GM19328 (cell line): ENCODE data around the gene GSPT1.
"Not testable (repeated sequence)": the region's sequence is repeated elsewhere in the genome, so short reads cannot be mapped to it uniquely, and the experiment has no call there.

ENCODE experiments used
- ATAC-seq: cut with Tn5 transposase; IDR thresholded peaks from one replicate; pipeline ENCODE4 v1.9.1; 2021; ENCODE audit warnings: mild to moderate bottlenecking, moderate library complexity; ENCODE audit not compliant: unreplicated experiment

Gene GSPT1

DNA sequence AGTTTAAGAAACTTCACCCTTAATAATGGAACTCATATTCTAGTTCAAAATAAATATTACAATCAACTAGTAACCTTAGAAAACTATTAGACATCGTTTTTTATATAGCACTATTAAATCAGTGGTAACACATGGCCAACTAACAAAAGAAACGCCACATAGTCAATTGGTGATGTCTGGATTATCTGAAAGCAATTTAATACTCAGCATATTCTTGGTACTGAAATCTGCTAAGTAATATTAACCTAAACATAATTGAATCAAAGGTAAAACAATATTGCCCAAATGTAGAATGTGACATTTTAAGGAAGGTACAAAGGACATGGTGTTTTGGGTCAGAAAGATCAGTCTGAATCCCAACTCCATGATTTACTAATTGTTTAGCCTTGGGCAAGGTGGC, 53.3 kb downstream of the GSPT1 start:
- ATAC-seq = no peak

DNA sequence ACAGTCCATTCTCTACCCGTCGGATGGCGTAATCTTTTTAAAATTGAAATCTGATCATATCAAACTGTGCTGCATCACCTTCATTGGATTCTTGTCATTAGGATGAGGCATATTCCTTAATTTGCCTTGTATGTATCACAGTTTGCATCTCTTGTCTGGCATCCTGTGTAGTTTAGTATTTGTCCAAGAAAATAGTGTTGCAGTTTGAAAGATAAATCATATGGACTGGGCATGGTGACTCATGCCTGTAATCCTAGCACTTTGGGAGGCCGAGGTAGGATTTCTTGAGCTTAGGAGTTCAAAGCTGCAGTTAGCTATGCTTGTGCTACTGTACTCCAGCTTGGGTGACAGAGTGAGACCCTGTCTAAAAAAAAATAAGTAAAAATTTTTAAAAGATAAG, 58.6 kb downstream of the GSPT1 start:
- no peak for ATAC-seq

DNA sequence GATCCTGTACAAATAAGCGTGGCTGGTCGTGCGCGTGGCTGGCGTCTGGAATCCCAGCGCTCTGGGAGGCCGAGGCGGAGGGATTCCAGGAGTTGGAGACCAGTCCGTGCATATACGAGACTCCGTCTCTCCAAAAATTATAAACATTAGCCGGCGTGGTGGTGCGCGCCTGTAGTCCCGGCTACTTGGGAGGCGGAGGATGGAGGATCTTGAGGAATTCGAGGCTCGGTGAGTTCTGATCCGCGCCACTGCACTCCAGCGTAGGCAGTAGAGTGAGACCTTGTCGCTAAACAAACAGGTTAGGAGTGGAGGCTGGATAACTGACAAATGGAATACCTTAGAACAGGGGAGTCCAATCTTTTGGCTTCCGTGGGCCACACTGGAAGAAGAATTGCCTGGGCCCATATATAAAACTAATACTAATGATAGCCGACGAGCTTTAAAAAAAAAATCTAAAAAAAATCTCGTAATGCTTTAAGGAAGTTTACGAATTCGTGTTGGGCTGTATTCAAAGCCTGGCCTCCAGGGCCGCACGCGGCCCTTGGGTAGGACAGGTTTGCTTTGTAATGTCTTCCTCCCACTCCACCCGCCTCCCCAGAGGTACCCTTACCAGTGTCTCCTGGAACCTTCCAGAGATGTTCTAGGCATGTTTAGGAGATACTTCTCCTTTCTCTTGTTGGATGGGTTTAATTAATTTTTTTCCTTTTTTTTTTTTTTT, 63.5 kb downstream of the GSPT1 start:
- ATAC-seq = no peak

DNA sequence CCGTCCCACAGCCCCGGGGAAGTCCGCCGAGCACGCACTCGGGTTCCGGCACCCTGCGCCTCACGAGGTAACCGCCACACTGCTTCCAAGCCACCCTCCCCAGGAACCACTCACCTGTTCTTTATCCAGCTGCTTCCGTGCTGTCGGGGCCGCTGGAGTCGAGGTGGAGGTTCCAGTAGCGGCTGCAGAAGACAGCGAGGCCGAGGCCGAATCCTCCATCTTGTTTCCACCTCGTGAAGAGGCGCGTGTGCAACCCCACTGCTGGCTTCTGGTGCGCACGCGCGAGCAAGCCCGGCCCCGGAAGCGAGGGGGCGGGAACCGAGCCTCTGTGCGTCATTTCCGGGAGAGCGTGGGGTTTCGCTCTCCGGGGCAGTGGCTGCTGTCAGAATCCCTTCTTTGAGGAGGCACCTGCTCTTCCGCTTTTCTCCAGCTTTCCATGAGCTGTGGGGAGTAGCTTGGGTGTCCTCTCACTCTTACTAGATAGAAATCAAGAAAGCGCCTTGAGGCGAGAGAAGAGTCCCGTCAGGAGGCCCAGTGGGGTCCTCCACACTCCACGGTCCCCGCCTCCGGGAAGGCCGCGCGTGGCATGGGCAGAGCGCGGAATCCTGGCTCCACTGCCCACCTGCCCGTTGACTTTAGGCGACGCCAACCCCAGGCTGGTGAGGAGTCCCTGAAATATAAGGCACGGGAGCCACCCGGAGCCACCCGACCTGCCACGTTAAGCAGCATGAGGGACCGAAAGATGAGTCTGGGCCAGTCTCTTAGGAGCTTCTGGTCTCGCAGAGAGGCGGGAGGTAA, 64.3 kb downstream of the GSPT1 start, which contains the start of gene RSL1D1:
Gene RSL1D1, minus strand, starts transcription at position 249 of the 798 bp plus-strand sequence. Its CDS starts 30 bp downstream, at position 219.
- peak; percentile 76 for ATAC-seq

DNA sequence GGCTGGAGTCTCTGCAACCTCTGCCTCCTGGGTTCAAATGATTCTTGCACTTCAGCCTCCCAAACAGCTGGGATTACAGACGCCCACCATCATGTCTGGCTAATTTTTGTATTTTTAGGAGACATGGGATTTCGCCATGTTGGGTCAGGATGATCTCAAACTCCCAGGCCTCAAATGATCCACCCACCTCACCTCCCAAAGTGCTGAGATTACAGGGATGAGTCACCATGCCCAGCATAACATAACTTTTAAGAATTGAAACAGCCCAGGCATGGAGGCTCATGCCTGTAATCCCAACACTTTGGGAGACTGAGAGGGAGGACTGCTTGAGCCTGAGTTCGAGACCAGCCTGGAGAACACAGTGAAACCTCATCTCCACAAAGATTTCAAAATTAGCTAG, 66.9 kb downstream of the GSPT1 start:
- no peak for ATAC-seq

DNA sequence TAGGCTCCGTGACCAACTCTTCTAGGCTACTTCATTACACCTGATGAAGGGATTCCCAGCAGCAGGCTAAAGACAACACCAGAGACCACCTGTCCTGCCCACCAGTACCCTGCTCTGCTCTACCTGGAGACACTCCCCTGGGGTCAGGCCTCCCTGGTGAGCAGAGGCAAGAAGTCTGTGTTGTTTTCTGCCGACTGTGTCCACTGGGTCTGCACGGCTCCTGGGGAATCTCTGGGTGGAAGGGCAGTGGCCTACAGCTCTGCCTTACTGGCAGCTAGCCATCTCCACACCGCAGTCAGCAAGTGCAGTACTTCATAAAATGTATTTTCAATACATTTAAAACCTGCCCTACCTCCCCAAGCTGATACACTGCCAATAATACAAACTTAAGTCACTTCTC, 71.3 kb downstream of the GSPT1 start:
- ATAC-seq = no peak

DNA sequence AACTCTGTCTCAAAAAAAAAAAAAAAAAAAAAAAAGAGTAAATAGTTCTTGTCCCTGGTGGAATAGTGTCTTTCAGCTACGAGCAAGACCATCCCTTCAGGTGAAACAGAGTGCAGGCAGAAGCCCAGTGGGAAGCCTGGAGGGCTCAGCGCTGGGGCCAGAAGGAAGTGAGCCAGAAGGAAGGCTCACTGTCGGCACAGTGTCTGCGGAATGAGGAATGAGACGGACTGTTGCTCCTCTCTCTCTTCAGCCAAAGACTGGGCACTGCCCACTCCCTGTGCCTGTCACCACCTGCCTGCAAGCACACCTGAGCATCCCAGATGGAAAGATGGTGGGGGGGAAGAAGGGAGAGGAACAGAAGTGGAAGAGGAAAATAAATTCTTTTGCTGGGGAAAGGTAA, 71.9 kb downstream of the GSPT1 start:
- ATAC-seq = no peak

DNA sequence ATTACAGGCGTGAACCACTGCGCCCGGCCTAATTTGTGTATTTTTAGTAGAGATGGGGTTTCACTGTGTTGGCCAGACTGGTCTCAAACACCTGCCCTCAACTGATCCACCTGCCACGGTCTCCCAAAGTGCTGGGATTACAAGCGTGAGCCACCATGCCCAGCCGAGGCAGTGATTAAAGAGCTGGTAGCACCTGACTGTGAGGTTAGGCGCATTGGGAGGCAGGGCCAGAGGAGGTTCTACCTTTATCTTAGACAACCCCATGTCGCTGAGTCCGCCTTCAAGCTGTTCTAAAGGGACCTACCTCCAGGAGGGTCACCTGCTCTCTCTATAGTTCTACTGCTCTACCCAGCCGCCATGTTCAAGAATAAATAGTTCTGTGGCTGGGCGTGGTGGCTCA, 72.5 kb downstream of the GSPT1 start:
- ATAC-seq = no peak

DNA sequence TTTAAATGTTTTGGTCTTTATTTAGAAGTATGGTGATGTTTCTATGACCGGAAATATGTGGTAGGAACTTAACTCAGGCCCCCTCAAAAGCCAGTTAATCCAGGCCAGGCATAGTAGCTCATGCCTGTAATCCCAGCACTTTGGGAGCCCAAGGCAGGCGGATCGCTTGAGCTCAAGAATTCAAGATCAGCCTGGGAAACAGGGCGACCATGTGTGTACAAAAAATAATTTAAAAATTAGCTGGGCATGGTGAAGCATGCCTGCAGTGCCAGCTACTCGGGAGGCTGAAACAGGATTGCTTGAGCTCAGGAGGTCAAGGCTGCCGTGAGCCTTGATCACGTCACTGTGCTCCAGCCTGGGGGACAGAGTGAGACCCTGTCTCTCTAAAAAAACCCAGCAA, 74.7 kb downstream of the GSPT1 start:
- ATAC-seq = no peak

DNA sequence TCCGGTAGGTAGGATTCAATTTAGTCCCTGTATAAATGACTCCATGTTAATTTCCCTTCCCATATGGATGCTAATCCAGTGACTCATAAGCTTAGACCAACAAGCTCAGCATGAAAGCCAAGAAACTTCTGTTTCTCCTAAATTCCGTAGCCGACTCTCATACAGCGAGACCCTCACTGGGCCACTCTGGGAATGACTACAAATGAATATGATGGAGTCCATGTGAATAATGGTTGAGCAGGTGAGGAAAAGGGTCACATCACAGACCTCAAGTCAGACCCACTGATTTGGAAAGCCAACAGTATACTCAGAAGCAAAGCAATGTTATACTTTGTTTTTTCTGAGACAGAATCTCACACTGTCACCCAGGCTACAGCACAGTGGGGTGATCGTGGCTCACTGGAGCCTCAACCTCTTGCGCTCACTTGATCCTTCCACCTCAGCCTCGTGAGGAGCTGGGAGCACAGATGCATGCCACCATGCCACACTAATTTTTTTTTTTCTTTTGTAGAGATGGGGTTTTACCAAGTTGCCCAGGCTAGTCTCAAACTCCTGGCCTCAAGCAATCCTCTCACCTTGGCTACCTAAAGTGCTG, 79.0 kb downstream of the GSPT1 start:
- ATAC-seq = no peak

DNA sequence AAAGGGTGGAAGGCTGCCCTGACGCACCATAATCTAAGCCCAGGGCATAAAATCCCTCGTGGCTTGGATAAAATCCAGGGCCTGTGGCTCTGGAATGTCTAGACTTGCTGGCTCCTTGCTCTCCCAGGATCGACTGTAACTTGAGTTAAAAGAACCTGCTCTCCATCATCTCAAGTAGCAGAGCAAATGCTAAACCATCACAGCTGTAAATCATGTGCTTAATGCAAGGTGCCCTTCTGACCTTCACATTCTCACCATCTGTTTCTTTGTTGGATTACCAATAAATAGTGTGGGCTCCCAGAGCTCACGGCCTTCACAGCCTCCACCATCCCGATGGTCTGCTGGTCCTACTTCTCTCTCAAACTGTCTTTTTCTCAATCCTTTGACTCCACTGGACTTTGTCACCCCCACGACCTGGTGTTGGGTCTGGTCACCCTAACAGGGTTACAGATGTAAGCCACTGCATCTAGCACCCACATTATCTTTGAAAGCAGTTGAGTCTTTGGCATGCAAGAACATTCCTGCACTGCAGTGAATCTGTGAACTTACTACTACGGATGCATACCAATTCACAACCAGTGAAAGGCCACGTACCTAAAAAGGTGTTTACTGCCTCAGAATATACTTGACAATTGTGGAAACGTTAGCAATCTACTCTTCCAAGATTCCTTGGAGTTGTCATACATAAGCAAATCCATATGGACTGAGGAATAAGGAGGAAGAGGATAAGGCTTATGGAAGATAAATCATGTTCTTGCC, 79.7 kb downstream of the GSPT1 start:
- ATAC-seq = no peak

DNA sequence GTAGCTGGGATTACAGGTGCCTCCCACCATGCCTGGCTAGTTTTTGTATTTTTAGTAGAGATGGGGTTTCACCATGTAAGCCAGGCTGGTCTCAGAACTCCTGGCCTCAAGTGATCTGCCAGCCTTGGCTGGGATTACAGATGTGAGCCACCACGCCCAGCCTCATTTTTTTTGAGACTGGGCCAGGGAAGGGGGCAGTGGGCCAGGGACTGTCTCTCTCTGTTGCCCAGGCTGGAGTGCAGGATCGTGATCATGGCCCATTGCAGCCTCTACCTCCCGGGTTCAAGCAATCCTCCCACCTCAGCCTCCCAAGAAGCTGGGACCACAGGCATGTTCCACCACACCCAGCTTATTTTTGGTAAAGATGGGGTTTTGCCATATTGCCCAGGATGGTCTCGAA, 80.4 kb downstream of the GSPT1 start:
- no peak for ATAC-seq

DNA sequence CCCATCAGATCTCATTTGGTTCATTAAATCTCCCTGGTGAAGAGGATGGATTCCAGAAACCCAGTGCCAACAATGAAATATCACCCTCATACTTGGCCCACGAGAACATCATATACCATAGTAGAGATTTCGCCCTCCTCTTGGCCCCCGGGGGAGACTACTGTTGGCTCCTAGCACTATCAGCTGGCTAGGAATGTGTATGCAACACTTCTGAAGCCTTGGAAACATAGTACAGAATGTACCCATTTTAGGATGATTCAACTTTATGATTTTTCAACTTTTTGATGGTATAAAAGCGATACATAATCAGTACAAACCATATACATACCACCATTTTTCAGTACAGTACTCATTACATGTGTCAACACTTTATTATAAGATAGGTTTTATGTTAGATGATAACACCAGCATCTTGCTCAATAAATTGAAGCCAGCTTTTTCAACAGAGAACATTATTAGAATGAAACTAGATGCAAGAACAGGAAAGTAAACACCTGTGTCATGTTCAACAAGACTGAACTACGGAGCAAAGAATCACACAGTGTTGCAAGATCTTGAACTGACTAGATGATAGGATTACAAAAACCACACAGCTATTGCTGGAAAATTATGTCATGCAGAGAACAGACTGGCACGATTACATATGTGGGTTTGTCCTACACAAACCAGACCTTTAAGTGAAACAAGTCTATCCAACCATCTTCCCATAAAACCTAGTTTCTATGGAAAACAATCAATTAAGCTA, 81.6 kb downstream of the GSPT1 start:
- ATAC-seq = no peak

DNA sequence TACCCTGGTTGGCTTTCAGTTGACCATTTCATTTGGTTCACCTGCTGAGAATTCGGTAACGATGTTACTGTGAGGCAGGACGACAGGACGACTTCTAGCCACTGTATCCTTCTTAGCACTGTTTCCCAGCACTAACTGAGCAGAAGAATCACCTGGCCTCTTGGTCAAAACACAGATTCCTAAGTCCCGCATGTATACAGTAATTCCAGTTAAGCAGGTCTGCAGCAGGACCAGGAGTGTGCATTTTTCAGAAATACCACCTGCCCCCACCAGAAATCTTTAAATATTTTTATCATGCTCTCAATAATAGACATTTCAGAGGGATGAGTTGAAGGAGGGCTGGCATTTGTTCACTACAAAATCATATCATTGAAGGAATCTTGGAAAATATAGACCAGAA, 87.1 kb downstream of the GSPT1 start:
- ATAC-seq = no peak

DNA sequence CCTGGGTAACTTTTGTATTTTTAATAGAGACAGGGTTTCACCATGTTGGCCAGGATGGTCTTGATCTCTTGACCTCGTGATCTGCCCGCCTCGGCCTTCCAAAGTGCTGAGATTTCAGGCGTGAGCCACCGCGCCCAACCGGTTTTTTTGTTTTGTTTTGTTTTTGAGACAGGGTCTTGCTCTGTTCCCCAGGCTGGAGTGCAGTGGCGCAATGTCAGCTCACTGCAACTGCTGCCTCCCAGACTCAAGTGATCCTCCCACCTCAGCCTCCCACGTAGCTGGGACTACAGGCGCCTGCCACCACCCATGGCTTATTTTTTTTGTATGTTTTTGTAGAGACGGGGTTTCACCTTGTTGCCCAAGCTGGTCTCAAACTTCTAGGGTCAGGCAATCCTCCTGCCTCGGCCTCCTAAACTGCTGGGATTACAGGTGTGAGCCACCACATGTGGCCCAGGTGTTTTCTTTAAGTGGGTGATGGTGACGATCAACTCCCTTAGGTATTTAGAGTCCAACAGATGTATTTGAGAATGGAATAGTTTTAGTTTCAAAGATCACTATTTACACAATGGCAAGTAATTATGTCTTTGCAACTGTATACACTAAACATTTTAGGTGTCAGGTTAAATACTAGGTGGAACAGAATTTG, 90.1 kb downstream of the GSPT1 start:
- ATAC-seq = not testable (repeated sequence)

DNA sequence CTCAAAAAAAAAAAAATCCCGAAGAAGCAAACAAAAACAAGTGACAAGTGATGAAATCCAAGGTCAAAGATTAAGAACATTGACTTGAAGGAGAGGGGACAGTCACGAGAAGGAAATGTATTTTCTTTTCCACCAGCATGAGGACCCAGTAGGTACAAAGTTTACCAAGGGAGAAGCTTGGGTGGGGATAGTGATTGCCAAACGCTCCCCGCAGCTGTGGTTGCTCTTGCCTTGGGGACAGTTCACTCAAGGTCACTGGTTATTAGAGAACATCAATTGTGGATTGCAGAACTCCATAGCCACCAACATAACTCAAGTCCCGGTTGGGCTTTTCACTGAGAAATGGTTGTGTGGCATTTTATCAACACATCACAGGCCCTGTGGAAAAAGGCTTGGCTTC, 91.4 kb downstream of the GSPT1 start:
- no peak for ATAC-seq

DNA sequence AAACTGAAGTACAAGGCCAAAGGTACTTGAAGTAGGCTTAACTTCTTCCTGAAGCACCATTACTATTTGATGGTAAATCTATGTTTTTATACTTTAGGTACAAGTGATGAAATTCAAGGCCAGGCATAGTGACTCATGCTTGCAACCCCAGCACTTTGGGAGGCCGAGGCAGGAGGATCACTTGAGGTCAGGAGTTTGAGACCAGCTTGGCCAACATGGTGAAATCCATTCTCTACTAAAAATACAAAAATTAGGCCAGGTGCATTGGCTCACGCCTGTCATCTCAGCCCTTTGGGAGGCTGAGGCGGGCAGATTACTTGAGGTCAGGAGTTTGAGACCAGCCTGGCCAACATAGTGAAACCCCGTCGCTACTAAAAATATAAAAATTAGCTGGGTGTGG, 92.1 kb downstream of the GSPT1 start:
- ATAC-seq = not testable (repeated sequence)

DNA sequence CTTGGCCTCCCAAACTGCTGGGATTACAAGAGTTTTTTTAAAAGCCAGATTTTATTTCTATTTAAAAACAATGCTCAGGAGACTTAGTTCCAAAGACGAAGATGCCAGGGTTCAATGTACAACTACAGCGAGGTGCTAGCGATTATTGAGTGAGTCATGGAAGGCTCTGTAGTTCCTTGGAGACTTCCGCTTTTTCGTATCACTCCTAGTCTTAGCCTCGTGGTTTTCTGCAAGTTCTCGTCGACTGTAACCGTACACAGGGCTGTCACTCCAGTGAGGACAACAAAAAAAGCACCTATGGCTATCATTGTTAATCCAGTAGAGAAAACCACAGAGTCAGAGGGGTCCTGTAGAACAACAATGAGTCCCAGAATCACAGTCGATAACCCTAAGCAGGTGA, 96.0 kb downstream of the GSPT1 start:
- ATAC-seq = no peak

DNA sequence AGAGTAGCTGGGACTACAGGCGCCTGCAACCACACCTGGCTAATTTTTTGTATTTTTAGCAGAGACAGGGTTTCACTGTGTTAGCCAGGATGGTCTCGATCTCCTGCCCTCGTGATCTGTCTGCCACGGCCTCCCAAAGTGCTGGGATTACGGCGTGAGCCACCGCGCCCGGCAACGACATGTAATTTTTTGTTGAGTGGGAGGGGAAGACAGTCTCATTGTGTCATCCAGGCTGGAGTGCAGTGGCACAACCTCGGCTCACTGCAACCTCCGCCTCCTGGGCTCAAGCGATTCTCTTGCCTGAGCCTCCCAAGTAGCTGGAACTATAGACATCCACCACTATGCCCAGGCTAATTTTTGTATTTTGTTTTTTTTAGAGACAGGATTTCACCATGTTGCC, 96.8 kb downstream of the GSPT1 start:
- not testable (repeated sequence) for ATAC-seq
